ENCODE results near the gene LDLRAD1.

Gene LDLRAD1

GRCh38 chr1:53987880-53988279 is 30.1 kb downstream of the LDLRAD1 start:
- no peaks in the 10 kb centered on the region for H4K20me1 ChIP-seq (ENCODE audit: insufficient read depth, low read length, poor library complexity, severe bottlenecking)

GRCh38 chr1:53986458-53986857 is 31.5 kb downstream of the LDLRAD1 start:
- H3K9me2 ChIP-seq (replicated peaks; ENCODE audit: low read depth, low read length) = no peaks in the 10 kb centered on the region
- no peak overlapping the region for H3K4me2 ChIP-seq (ENCODE audit: low read depth, low read length, poor library complexity, severe bottlenecking)
- H2AFZ ChIP-seq (ENCODE audit: low read length) = no peak overlapping the region
- no peaks in the 10 kb centered on the region for H3F3A ChIP-seq (ENCODE audit: low read depth)
- no peaks in the 10 kb centered on the region for H3K36me3 ChIP-seq (ENCODE audit: insufficient read depth, low read length)
- H4K20me1 ChIP-seq (ENCODE audit: insufficient read depth, low read length, poor library complexity, severe bottlenecking) = no peaks in the 10 kb centered on the region
- H3K4me3 ChIP-seq (ENCODE audit: low read length, poor library complexity, severe bottlenecking) = no peak overlapping the region
- H3K27me3 ChIP-seq (ENCODE audit: insufficient read depth, low read length, poor library complexity, severe bottlenecking) = no peaks in the 10 kb centered on the region
- H3K4me1 ChIP-seq (ENCODE audit: insufficient read depth, low read length, poor library complexity, severe bottlenecking) = no peaks in the 10 kb centered on the region
- no peak overlapping the region for H3K9ac ChIP-seq (ENCODE audit: low read depth, low read length, poor library complexity, severe bottlenecking)
- TF ChIP-seq CTCF (conservative IDR thresholded peaks at IDR 0.05; ENCODE audit: low read length) = no peak
- TF ChIP-seq EZH2phosphoT487 (IDR thresholded peaks at IDR 0.05; ENCODE audit: borderline replicate concordance) = no peak
- no peaks in the 10 kb centered on the region for H3K79me2 ChIP-seq (ENCODE audit: insufficient read depth, low read length)
- H3K9me3 ChIP-seq (ENCODE audit: insufficient read depth, low read depth, low read length) = no peaks in the 10 kb centered on the region

More at GRCh38 chr1:53987880-53988279, 30.1 kb downstream of the LDLRAD1 start:
- Histone ChIP-seq H3K79me2 (ENCODE audit: insufficient read depth, low read length) (no peaks in the 10 kb centered on the region), H3K4me1 (ENCODE audit: insufficient read depth, low read length, poor library complexity, severe bottlenecking) (no peaks in the 10 kb centered on the region), H3K4me2 (ENCODE audit: low read depth, low read length, poor library complexity, severe bottlenecking) (no peak overlapping the region), H3K27me3 (ENCODE audit: insufficient read depth, low read length, poor library complexity, severe bottlenecking) (no peaks in the 10 kb centered on the region), H2AFZ (ENCODE audit: low read length) (no peak overlapping the region), H3K36me3 (ENCODE audit: insufficient read depth, low read length) (no peaks in the 10 kb centered on the region), H3K4me3 (ENCODE audit: low read length, poor library complexity, severe bottlenecking) (no peak overlapping the region), H3K9me2 (replicated peaks; ENCODE audit: low read depth, low read length) (no peaks in the 10 kb centered on the region), H3K9me3 (ENCODE audit: insufficient read depth, low read depth, low read length) (no peaks in the 10 kb centered on the region), H3K9ac (ENCODE audit: low read depth, low read length, poor library complexity, severe bottlenecking) (no peak overlapping the region), H3F3A (ENCODE audit: low read depth) (no peaks in the 10 kb centered on the region)
- TF ChIP-seq CTCF (conservative IDR thresholded peaks at IDR 0.05; ENCODE audit: low read length) (no peak), EZH2phosphoT487 (IDR thresholded peaks at IDR 0.05; ENCODE audit: borderline replicate concordance) (no peak)

- no peaks in the 10 kb centered on the region for H3K79me2 ChIP-seq (ENCODE audit: insufficient read depth, low read length)
- H3F3A ChIP-seq (ENCODE audit: low read depth) = no peaks in the 10 kb centered on the region
- H4K20me1 ChIP-seq (ENCODE audit: insufficient read depth, low read length, poor library complexity, severe bottlenecking) = no peaks in the 10 kb centered on the region
- no peaks in the 10 kb centered on the region for H3K9me3 ChIP-seq (ENCODE audit: insufficient read depth, low read depth, low read length)
- H2AFZ ChIP-seq (ENCODE audit: low read length) = no peak overlapping the region
- H3K36me3 ChIP-seq (ENCODE audit: insufficient read depth, low read length) = no peaks in the 10 kb centered on the region
- no peaks in the 10 kb centered on the region for H3K9me2 ChIP-seq (replicated peaks; ENCODE audit: low read depth, low read length)
- H3K27me3 ChIP-seq (ENCODE audit: insufficient read depth, low read length, poor library complexity, severe bottlenecking) = no peaks in the 10 kb centered on the region
- H3K4me1 ChIP-seq (ENCODE audit: insufficient read depth, low read length, poor library complexity, severe bottlenecking) = no peaks in the 10 kb centered on the region
- no peak overlapping the region for H3K9ac ChIP-seq (ENCODE audit: low read depth, low read length, poor library complexity, severe bottlenecking)
- no peak overlapping the region for H3K4me3 ChIP-seq (ENCODE audit: low read length, poor library complexity, severe bottlenecking)
- no peak overlapping the region for H3K4me2 ChIP-seq (ENCODE audit: low read depth, low read length, poor library complexity, severe bottlenecking)
- TF ChIP-seq EZH2phosphoT487 (IDR thresholded peaks at IDR 0.05; ENCODE audit: borderline replicate concordance) = no peak
- no peak for TF ChIP-seq CTCF (conservative IDR thresholded peaks at IDR 0.05; ENCODE audit: low read length)
Observed at GRCh38 chr1:53984726-53985125, 33.3 kb downstream of the LDLRAD1 start.
